Stimulated activated CD8-positive, alpha-beta memory T cell treated with anti-CD3 and anti-CD28 coated beads, Interleukin-7, amount 100 ng/mL, for 4 hours (primary cell): ENCODE data around the gene TCF25.
"Not testable (repeated sequence)": the region's sequence is repeated elsewhere in the genome, so short reads cannot be mapped to it uniquely, and the experiment has no call there.

Experiments
- DNase-seq, 2 donors: peaks; one replicate each; pipeline ENCODE4 v3.0.0-alpha.2; 2020; ENCODE audit warnings: low read depth in 2 of 2

The TCF25 gene

GRCh38 chr16:89905511-89906139 lies 32.2 kb downstream of the TCF25 start:
- DNase-seq = no peak

GRCh38 chr16:89906140-89907025 lies 33.0 kb downstream of the TCF25 start:
- no peak for DNase-seq

GRCh38 chr16:89907055-89907814 lies 33.8 kb downstream of the TCF25 start:
- no peak for DNase-seq

- DNase-seq = no peak
These were observed 34.8 kb downstream of the TCF25 start for GRCh38 chr16:89908236-89908635.

- DNase-seq = peak; percentile 42 to 48
These were observed 36.7 kb downstream of the TCF25 start for GRCh38 chr16:89909777-89910716.

GRCh38 chr16:89910717-89911354 lies 37.4 kb downstream of the TCF25 start:
- DNase-seq = no peak

- DNase-seq = no peak
These were observed 38.0 kb downstream of the TCF25 start for GRCh38 chr16:89911375-89911774.

GRCh38 chr16:89912143-89912542 lies 38.8 kb downstream of the TCF25 start:
- DNase-seq = no peak

- no peak for DNase-seq
These were observed 39.2 kb downstream of the TCF25 start for GRCh38 chr16:89912627-89913026.

GRCh38 chr16:89913408-89914387 lies 40.3 kb downstream of the TCF25 start:
- DNase-seq = no peak

- not testable (repeated sequence) for DNase-seq
These were observed 41.4 kb downstream of the TCF25 start for GRCh38 chr16:89914642-89915285.

GRCh38 chr16:89915303-89916232 lies 42.2 kb downstream of the TCF25 start:
- DNase-seq = no peak

GRCh38 chr16:89917773-89918452 lies 44.5 kb downstream of the TCF25 start:
- DNase-seq = peak; percentile 21 to 71

GRCh38 chr16:89918453-89919347 lies 45.3 kb downstream of the TCF25 start, which contains the start of gene MC1R:
TSS of gene MC1R (plus strand) at chr16:89918862. CDS start at chr16:89919259, 397 bp downstream.
- DNase-seq = no peak

- no peak for DNase-seq
These were observed 46.4 kb downstream of the TCF25 start for GRCh38 chr16:89919535-89920406.
